ACHN (cell line): ENCODE data around the gene OCA2.

Experiments used
- DNase-seq: peaks from one replicate; pipeline ENCODE4 v3.0.0-alpha.2; 2015
- in situ Hi-C: cut with HindIII; loops from 2 replicates; pipeline ENCODE4 v1.10.0; 2017; ENCODE audit warnings: low sequenced_read_pairs, low pct_ligation_motif_present, low pct_unique_long_range_greater_than_20kb

The OCA2 gene

GRCh38 chr15:28043691-28044091 is 55.4 kb downstream of the OCA2 start:
- in situ Hi-C loops: no loop called here
- DNase-seq: peak; percentile 45

- in situ Hi-C loops: no loop called here
- no peak for DNase-seq
Measured at GRCh38 chr15:28037969-28038590, 61.0 kb downstream of the OCA2 start.

GRCh38 chr15:28033443-28033842 is 65.7 kb downstream of the OCA2 start:
- no peak for DNase-seq

GRCh38 chr15:28030801-28031200 is 68.3 kb downstream of the OCA2 start:
- in situ Hi-C loops: no loop called here

More at GRCh38 chr15:28033443-28033842, 65.7 kb downstream of the OCA2 start:
- in situ Hi-C loops: no loop called here

GRCh38 chr15:28027714-28028076 is 71.4 kb downstream of the OCA2 start:
- DNase-seq: no peak
- in situ Hi-C loops: no loop called here

More at GRCh38 chr15:28030801-28031200, 68.3 kb downstream of the OCA2 start:
- no peak for DNase-seq

- DNase-seq: no peak
- in situ Hi-C loops: no loop called here
Measured at GRCh38 chr15:28026764-28027713, 72.1 kb downstream of the OCA2 start.

- in situ Hi-C loops: no loop called here
- DNase-seq: no peak
Measured at GRCh38 chr15:28026221-28026620, 72.9 kb downstream of the OCA2 start.

GRCh38 chr15:28025413-28025812 is 73.7 kb downstream of the OCA2 start:
- no peak for DNase-seq
- in situ Hi-C loops: no loop called here

GRCh38 chr15:28024889-28025250 is 74.2 kb downstream of the OCA2 start:
- DNase-seq: no peak
- in situ Hi-C loops: no loop called here

- in situ Hi-C loops: no loop called here
- no peak for DNase-seq
Measured at GRCh38 chr15:28023933-28024888, 74.9 kb downstream of the OCA2 start.

- no peak for DNase-seq
- in situ Hi-C loops: no loop called here
Measured at GRCh38 chr15:28023422-28023821, 75.7 kb downstream of the OCA2 start.

GRCh38 chr15:28022961-28023360 is 76.2 kb downstream of the OCA2 start:
- in situ Hi-C loops: no loop called here
- no peak for DNase-seq

GRCh38 chr15:28022181-28022580 is 76.9 kb downstream of the OCA2 start:
- in situ Hi-C loops: no loop called here

GRCh38 chr15:28021281-28022039 is 77.7 kb downstream of the OCA2 start:
- peak; percentile 94 for DNase-seq
- in situ Hi-C loops: no loop called here

More at GRCh38 chr15:28022181-28022580, 76.9 kb downstream of the OCA2 start:
- no peak for DNase-seq

GRCh38 chr15:28020644-28021043 is 78.5 kb downstream of the OCA2 start:
- no peak for DNase-seq
- in situ Hi-C loops: no loop called here

- in situ Hi-C loops: no loop called here
- no peak for DNase-seq
Measured at GRCh38 chr15:28019594-28020309, 79.4 kb downstream of the OCA2 start.

GRCh38 chr15:28018291-28019044 is 80.6 kb downstream of the OCA2 start:
- in situ Hi-C loops: no loop called here
- no peak for DNase-seq
